Head of caudate nucleus (tissue), 42 donors: ENCODE measurements around the gene SORL1.

Experiments used
- DNase-seq, 42 donors: peaks; one replicate each; pipeline versions ENCODE4 v3.0.0 to v3.0.0-alpha.2; 2020 to 2021; ENCODE audit warnings: mixed read lengths in 7 of 42
- intact Hi-C: fragments of 100-400 bp; cut with DNase I; formaldehyde crosslinking; loops from one replicate; pipeline ENCODE4 v1.15.0; 2022

The SORL1 gene

GRCh38 chr11:121426476-121427399, 25.4 kb upstream of the SORL1 start:
- DNase-seq: peak in 38 of 42 donors; percentile 21 to 73 (median 53)
- intact Hi-C loops: no loop called here

- DNase-seq: no peak
- intact Hi-C loops: no loop called here
Observed at GRCh38 chr11:121427400-121427744, 24.7 kb upstream of the SORL1 start.

- intact Hi-C loops: no loop called here
- no peak for DNase-seq
Observed at GRCh38 chr11:121429556-121429955, 22.6 kb upstream of the SORL1 start.

- intact Hi-C loops: no loop called here
- no peak for DNase-seq
Observed at GRCh38 chr11:121431820-121432526, 20.1 kb upstream of the SORL1 start.

GRCh38 chr11:121435132-121435531, 17.0 kb upstream of the SORL1 start:
- peak in 2 of 42 donors; percentile 28 to 55 for DNase-seq
- intact Hi-C loops: no loop called here

GRCh38 chr11:121435551-121436511, 16.3 kb upstream of the SORL1 start:
- DNase-seq: no peak
- intact Hi-C loops: no loop called here

- intact Hi-C loops: no loop called here
- no peak for DNase-seq
Observed at GRCh38 chr11:121437018-121437685, 15.0 kb upstream of the SORL1 start.

- DNase-seq: no peak
- intact Hi-C loops: no loop called here
Observed at GRCh38 chr11:121437686-121438078, 14.4 kb upstream of the SORL1 start.

GRCh38 chr11:121439337-121439736, 12.8 kb upstream of the SORL1 start:
- no peak for DNase-seq
- intact Hi-C loops: no loop called here

GRCh38 chr11:121439759-121440158, 12.4 kb upstream of the SORL1 start:
- intact Hi-C loops: no loop called here
- DNase-seq: no peak

GRCh38 chr11:121441521-121441920, 10.6 kb upstream of the SORL1 start:
- intact Hi-C loops: no loop called here
- DNase-seq: peak in 1 of 42 donors; percentile 49

- intact Hi-C loops: no loop called here
- no peak for DNase-seq
Observed at GRCh38 chr11:121443688-121444275, 8.3 kb upstream of the SORL1 start.

GRCh38 chr11:121444526-121444925, 7.6 kb upstream of the SORL1 start:
- intact Hi-C loops: no loop called here

GRCh38 chr11:121445071-121445768, 6.9 kb upstream of the SORL1 start:
- intact Hi-C loops: no loop called here
- peak in 17 of 42 donors; percentile 17 to 73 (median 46) for DNase-seq

More at GRCh38 chr11:121444526-121444925, 7.6 kb upstream of the SORL1 start:
- no peak for DNase-seq

- DNase-seq: no peak
- intact Hi-C loops: no loop called here
Observed at GRCh38 chr11:121446752-121447156, 5.4 kb upstream of the SORL1 start.

- intact Hi-C loops: no loop called here
- no peak for DNase-seq
Observed at GRCh38 chr11:121448011-121448410, 4.1 kb upstream of the SORL1 start.

GRCh38 chr11:121448431-121448941, 3.6 kb upstream of the SORL1 start:
- DNase-seq: no peak
- intact Hi-C loops: no loop called here

- intact Hi-C loops: no loop called here
- DNase-seq: no peak
Observed at GRCh38 chr11:121449123-121449522, 3.0 kb upstream of the SORL1 start.
